HG02885 (cell line): Measurements from ENCODE around the gene UTP11.

Experiments used
- ATAC-seq: cut with Tn5 transposase; IDR thresholded peaks from one replicate; pipeline ENCODE4 v1.9.1; 2021; ENCODE audit warnings: mild to moderate bottlenecking; ENCODE audit not compliant: unreplicated experiment, poor library complexity

Gene UTP11

GRCh38 chr1:38000529-38001455 is 11.7 kb upstream of the UTP11 start:
- ATAC-seq, result no peak

- ATAC-seq, result no peak
Measured at GRCh38 chr1:38003261-38004250, 9.0 kb upstream of the UTP11 start.

GRCh38 chr1:38004284-38005108 is 8.0 kb upstream of the UTP11 start:
- no peak for ATAC-seq

GRCh38 chr1:38005195-38006007 is 7.1 kb upstream of the UTP11 start, which contains the start of gene FHL3:
TSS of gene FHL3 (minus strand) at chr1:38005514. CDS start at chr1:37999412, 6,102 bp downstream.
- peak; percentile 50 for ATAC-seq

GRCh38 chr1:38006008-38006828 is 6.3 kb upstream of the UTP11 start:
- ATAC-seq, result no peak

- ATAC-seq, result no peak
Measured at GRCh38 chr1:38009088-38009840, 3.3 kb upstream of the UTP11 start.

- ATAC-seq, result no peak
Measured at GRCh38 chr1:38009841-38010180, 2.7 kb upstream of the UTP11 start.

- no peak for ATAC-seq
Measured at GRCh38 chr1:38013227-38013622, 691 bp downstream of the UTP11 start.

GRCh38 chr1:38014171-38014570 is 1.6 kb downstream of the UTP11 start:
- no peak for ATAC-seq

GRCh38 chr1:38014724-38015424 is 2.3 kb downstream of the UTP11 start:
- ATAC-seq, result no peak

- ATAC-seq, result no peak
Measured at GRCh38 chr1:38015978-38016725, 3.6 kb downstream of the UTP11 start.

GRCh38 chr1:38018864-38019343 is 6.4 kb downstream of the UTP11 start:
- no peak for ATAC-seq

- ATAC-seq, result no peak
Measured at GRCh38 chr1:38020396-38020795, 7.9 kb downstream of the UTP11 start.

- no peak for ATAC-seq
Measured at GRCh38 chr1:38021969-38022368, 9.4 kb downstream of the UTP11 start.

- no peak for ATAC-seq
Measured at GRCh38 chr1:38022810-38023209, 10.3 kb downstream of the UTP11 start.

- no peak for ATAC-seq
Measured at GRCh38 chr1:38025233-38025632, 12.7 kb downstream of the UTP11 start.
